Glutamatergic neuron (in vitro differentiated cells): ENCODE results near the gene RYR1. TPM values are rescaled to one million over a fixed set of nuclear protein-coding genes. Genes with fewer than 3 reads are reported as not detected.

ENCODE experiments used
- DNase-seq: peaks from one replicate; pipeline ENCODE4 v3.0.0; 2022
- H3K27ac Mint-ChIP-seq: one replicate; pipeline ENCODE4 v1.8.0; 2020; ENCODE audit warnings: mild to moderate bottlenecking, mixed read lengths, inconsistent platforms; ENCODE audit not compliant: unreplicated experiment
- H3K27me3 Mint-ChIP-seq: one replicate; pipeline ENCODE4 v1.8.0; 2020; ENCODE audit warnings: mild to moderate bottlenecking, moderate library complexity, mixed read lengths, inconsistent platforms; ENCODE audit not compliant: unreplicated experiment
- H3K36me3 Mint-ChIP-seq: one replicate; pipeline ENCODE4 v1.8.0; 2020; ENCODE audit warnings: mild to moderate bottlenecking, mixed read lengths, inconsistent platforms; ENCODE audit not compliant: unreplicated experiment
- H3K4me1 Mint-ChIP-seq: one replicate; pipeline ENCODE4 v1.8.0; 2020; ENCODE audit warnings: mild to moderate bottlenecking, low read depth, mixed read lengths, inconsistent platforms; ENCODE audit not compliant: unreplicated experiment
- H3K4me3 Mint-ChIP-seq: one replicate; pipeline ENCODE4 v1.8.0; 2020; ENCODE audit warnings: mild to moderate bottlenecking, mixed read lengths, inconsistent platforms; ENCODE audit not compliant: unreplicated experiment
- H3K9me3 Mint-ChIP-seq: one replicate; pipeline ENCODE4 v1.8.0; 2020; ENCODE audit warnings: mild to moderate bottlenecking, moderate library complexity, mixed read lengths, inconsistent platforms; ENCODE audit not compliant: unreplicated experiment
- CTCF ChIP-seq: fragments of 200-600 bp; sonication (generic); IDR thresholded peaks from one replicate; pipeline ENCODE4 v1.5.0; 2021; ENCODE audit not compliant: partially characterized antibody, unreplicated experiment
- total RNA-seq: library from RNA; stranded (reverse); fragmentation: NEBNext Ultra II Directional; extraction: Animal tissue kit (Norgen Biotek cat#: 25700); gene quantifications from one replicate; pipeline ENCODE4 v1.2.1, GENCODE V29; 2021; ENCODE audit not compliant: unreplicated experiment

The RYR1 gene
- total RNA-seq, 1 donor from 2014 or later: 117 TPM

- peak overlapping the region; percentile 88 for H3K27ac Mint-ChIP-seq
- H3K9me3 Mint-ChIP-seq: peaks cover 3% of the 10 kb centered on the region
- no peaks in the 10 kb centered on the region for H3K36me3 Mint-ChIP-seq
- DNase-seq: peak; percentile 88
- peak; percentile 97 for TF ChIP-seq CTCF
- peaks cover 7% of the 10 kb centered on the region for H3K4me1 Mint-ChIP-seq
- H3K4me3 Mint-ChIP-seq: peak overlapping the region; percentile 36
- H3K27me3 Mint-ChIP-seq: peaks cover 6% of the 10 kb centered on the region
Observed at GRCh38 chr19:38634757-38635482, 201.4 kb downstream of the RYR1 start.

- peaks cover 4% of the 10 kb centered on the region for H3K27me3 Mint-ChIP-seq
- no peak for DNase-seq
Observed at GRCh38 chr19:38635483-38636399, 202.2 kb downstream of the RYR1 start.

More at GRCh38 chr19:38635483-38636399, 202.2 kb downstream of the RYR1 start:
- Mint-ChIP-seq H3K4me3 (no peak overlapping the region), H3K36me3 (no peaks in the 10 kb centered on the region), H3K9me3 (peaks cover 3% of the 10 kb centered on the region), H3K27ac (peak overlapping the region; percentile 48), H3K4me1 (peaks cover 7% of the 10 kb centered on the region)
- no peak for TF ChIP-seq CTCF

Other genes starting within 250 kb of the RYR1 start
- 33.8 TPM for gene DPF1, start 209.5 kb upstream of the RYR1 start, total RNA-seq
- 327 TPM for gene PPP1R14A, start 177.3 kb upstream of the RYR1 start, total RNA-seq
- gene SPINT2, start 169.1 kb upstream of the RYR1 start, total RNA-seq: 78.9 TPM
- gene C19orf33, start 129.4 kb upstream of the RYR1 start, total RNA-seq: 1.1 TPM
- 101 TPM for gene YIF1B, start 117.7 kb upstream of the RYR1 start, total RNA-seq
- 2.7 TPM for gene KCNK6, start 113.8 kb upstream of the RYR1 start, total RNA-seq
- 39.0 TPM for gene CATSPERG, start 97.9 kb upstream of the RYR1 start, total RNA-seq
- gene PSMD8, start 59.1 kb upstream of the RYR1 start, total RNA-seq: 156 TPM
- gene GGN, start 45.7 kb upstream of the RYR1 start, total RNA-seq: 2.0 TPM
- gene SPRED3, start 45.0 kb upstream of the RYR1 start, total RNA-seq: 8.7 TPM
- 5.8 TPM for gene FAM98C, start 30.6 kb upstream of the RYR1 start, total RNA-seq
- not detected for gene RASGRP4, start 7.5 kb upstream of the RYR1 start, total RNA-seq
- gene MAP4K1, start 184.3 kb downstream of the RYR1 start, total RNA-seq: 6.3 TPM
- gene EIF3K, start 185.5 kb downstream of the RYR1 start, total RNA-seq: 247 TPM
- 975 TPM for gene ACTN4, start 214.0 kb downstream of the RYR1 start, total RNA-seq